Nephron (organoid): Measurements from ENCODE around the gene FGF9.

Experiments
- H3K27ac Mint-ChIP-seq, 3 experiments: 2 replicates each; pipeline ENCODE4 v1.8.0; 2020; ENCODE audit warnings: mixed read lengths in 3 of 3, mild to moderate bottlenecking in 2 of 3, moderate library complexity in 1 of 3
- H3K27me3 Mint-ChIP-seq: 2 replicates; pipeline ENCODE4 v1.8.0; 2021; ENCODE audit warnings: low read depth, mild to moderate bottlenecking, moderate library complexity, mixed read lengths
- H3K36me3 Mint-ChIP-seq: 2 replicates; pipeline ENCODE4 v1.8.0; 2020; ENCODE audit warnings: low read depth, mixed read lengths
- H3K4me1 Mint-ChIP-seq: 2 replicates; pipeline ENCODE4 v1.8.0; 2020; ENCODE audit warnings: mixed read lengths
- H3K4me3 Mint-ChIP-seq, 3 experiments: 2 replicates each; pipeline ENCODE4 v1.8.0; 2020; ENCODE audit warnings: mild to moderate bottlenecking in 3 of 3, mixed read lengths in 3 of 3, moderate library complexity in 2 of 3
- H3K9me3 Mint-ChIP-seq: 2 replicates; pipeline ENCODE4 v1.8.0; 2020; ENCODE audit warnings: mixed read lengths
- CTCF ChIP-seq, 3 experiments: fragments of 200-600 bp; sonication (generic); IDR thresholded peaks; one replicate each; pipeline ENCODE4 v1.5.0; 2021; ENCODE audit warnings: antibody characterized with exemption in 3 of 3; ENCODE audit not compliant: unreplicated experiment in 3 of 3

The FGF9 gene

GRCh38 chr13:21753117-21753729 is 82.3 kb downstream of the FGF9 start:
- H3K4me1 Mint-ChIP-seq, result no peaks in the 10 kb centered on the region

More at GRCh38 chr13:21753117-21753729, 82.3 kb downstream of the FGF9 start:
- H3K4me3 Mint-ChIP-seq, result no peak overlapping the region
- H3K27me3 Mint-ChIP-seq, result no peaks in the 10 kb centered on the region
- TF ChIP-seq CTCF (IDR thresholded peaks at IDR 0.05; ENCODE audit: unreplicated experiment in 3 of 3), result no peak
- H3K27ac Mint-ChIP-seq, result no peak overlapping the region
- no peaks in the 10 kb centered on the region for H3K36me3 Mint-ChIP-seq
- peaks cover 6% of the 10 kb centered on the region for H3K9me3 Mint-ChIP-seq
